Endothelial cell of umbilical vein (primary cell): Measurements from ENCODE around the gene TREH. TPM values are rescaled to one million over a fixed set of nuclear protein-coding genes. Genes with fewer than 3 reads are reported as not detected.

Experiments
- BruUV-seq: library from RNA; stranded (reverse); fragments of 400-500 nt; replicated peaks from 2 replicates; lab custom pipeline; 2021; lab: Mats Ljungman, UMichigan
- CTCF ChIA-PET: fragments of 300-600, 350-600 bp; sonication (Branson Sonifier 250); formaldehyde crosslinking; loops from one replicate; lab custom pipeline; 2021; ENCODE audit warnings: antibody characterized with exemption, inconsistent platforms; lab: Charles Lee
- POLR2A ChIA-PET: fragments of 300-600, 350-600 bp; sonication (Branson Sonifier 250); formaldehyde crosslinking; loops from one replicate; lab custom pipeline; 2021; ENCODE audit warnings: antibody characterized with exemption, inconsistent platforms; lab: Charles Lee
- DNase-seq: peaks from one replicate; pipeline ENCODE4 v3.0.0-alpha.2; 2011; ENCODE audit warnings: low read depth, low spot score
- FAIRE-seq: peaks from 2 replicates; lab custom pipeline; 2011; peaks lifted over from hg19 to GRCh38; lab: Jason Lieb, UNC
- H2AFZ ChIP-seq: 2 replicates; pipeline ENCODE4 v1.6.0; 2012; ENCODE audit warnings: low read depth, low read length, control low read depth, inconsistent platforms
- H3K27ac ChIP-seq: 2 replicates; pipeline ENCODE4 v1.5.1; 2011; ENCODE audit warnings: low read depth, mild to moderate bottlenecking, control low read depth, low read length, moderate library complexity; ENCODE audit not compliant: insufficient read depth
- H3K27me3 ChIP-seq, 2 experiments: 2 replicates each; pipeline versions ENCODE4 v1.6.0 to v1.6.1; 2011; ENCODE audit warnings: low read length in 2 of 2, mixed read lengths in 1 of 2; ENCODE audit not compliant: control insufficient read depth in 2 of 2, insufficient read depth in 2 of 2
- H3K36me3 ChIP-seq, 2 experiments: 2 replicates in 1 of 2; 3 replicates in 1 of 2; pipeline ENCODE4 v1.5.1; 2011; ENCODE audit warnings: low read length in 2 of 2, mild to moderate bottlenecking in 1 of 2, moderate library complexity in 1 of 2; ENCODE audit not compliant: control insufficient read depth in 2 of 2, insufficient read depth in 2 of 2; ENCODE audit errors: extremely low read depth in 1 of 2
- H3K4me1 ChIP-seq: 3 replicates; pipeline ENCODE4 v1.5.1; 2011; ENCODE audit warnings: mild to moderate bottlenecking, low read length; ENCODE audit not compliant: control insufficient read depth, insufficient read depth; ENCODE audit errors: extremely low read depth
- H3K4me2 ChIP-seq: 2 replicates; pipeline ENCODE4 v1.6.1; 2011; ENCODE audit warnings: low read length, control low read depth, mixed read lengths; ENCODE audit not compliant: insufficient read depth
- H3K4me3 ChIP-seq, 3 experiments: fragments of 200-600 bp in 1 of 3; sonication (generic), shearing (Covaris generic) in 1 of 3; replicated peaks in 1 of 3; 2 replicates each; pipeline ENCODE4 v1.5.1; 2011 to 2016; ENCODE audit warnings: control low read depth in 3 of 3, low read length in 3 of 3, mild to moderate bottlenecking in 2 of 3, inconsistent platforms in 1 of 3, low read depth in 1 of 3, moderate library complexity in 1 of 3; ENCODE audit not compliant: insufficient read depth in 1 of 3
- H3K79me2 ChIP-seq: 2 replicates; pipeline ENCODE4 v1.6.0; 2012; ENCODE audit warnings: low read length, inconsistent platforms; ENCODE audit not compliant: control insufficient read depth, insufficient read depth
- H3K9ac ChIP-seq: replicated peaks from 2 replicates; pipeline ENCODE3; 2011; ENCODE audit warnings: low read length, control low read depth; ENCODE audit not compliant: insufficient read depth; ENCODE audit errors: extremely low read depth
- H3K9me1 ChIP-seq: replicated peaks from 3 replicates; pipeline ENCODE4 v1.6.0; 2011; ENCODE audit warnings: mild to moderate bottlenecking, low read length; ENCODE audit not compliant: control insufficient read depth, insufficient read depth; ENCODE audit errors: extremely low read depth
- H3K9me3 ChIP-seq: replicated peaks from 2 replicates; pipeline ENCODE4 v1.5.1; 2012; ENCODE audit warnings: low read length, inconsistent platforms; ENCODE audit not compliant: control insufficient read depth, insufficient read depth
- H4K20me1 ChIP-seq: replicated peaks from 2 replicates; pipeline ENCODE3; 2011; ENCODE audit warnings: mild to moderate bottlenecking, low read length; ENCODE audit not compliant: control insufficient read depth, insufficient read depth; ENCODE audit errors: extremely low read depth
- EZH2 ChIP-seq: IDR thresholded peaks from 2 replicates; pipeline ENCODE4 v1.6.1; 2012; ENCODE audit warnings: borderline replicate concordance, low read depth, mild to moderate bottlenecking, moderate library complexity, low read length, inconsistent platforms; ENCODE audit not compliant: severe bottlenecking
- FOS ChIP-seq: IDR thresholded peaks from 2 replicates; pipeline ENCODE4 v1.6.1; 2011; ENCODE audit warnings: mild to moderate bottlenecking, low read length, moderate library complexity, borderline replicate concordance; ENCODE audit not compliant: insufficient read depth
- GATA2 ChIP-seq: IDR thresholded peaks from 2 replicates; pipeline ENCODE4 v1.7.0; 2011; ENCODE audit warnings: low read depth, mild to moderate bottlenecking, moderate library complexity, mixed read lengths, low read length; ENCODE audit not compliant: insufficient read length, insufficient read depth
- JUN ChIP-seq: IDR thresholded peaks from 2 replicates; pipeline ENCODE4 v1.6.1; 2011; ENCODE audit warnings: borderline replicate concordance, low read depth; ENCODE audit not compliant: insufficient read length, insufficient read depth
- MYC ChIP-seq: IDR thresholded peaks from one replicate; pipeline ENCODE4 v1.6.1; 2011; ENCODE audit warnings: mild to moderate bottlenecking, low read depth, low read length
- POLR2A ChIP-seq: IDR thresholded peaks from 2 replicates; pipeline ENCODE4 v1.6.1; 2012; ENCODE audit warnings: low read depth, mild to moderate bottlenecking, control low read depth, low read length
- POLR2AphosphoS5 ChIP-seq: IDR thresholded peaks from 2 replicates; pipeline ENCODE4 v1.6.1; 2012; ENCODE audit warnings: low read depth, mild to moderate bottlenecking, control low read depth, low read length, moderate library complexity; ENCODE audit not compliant: insufficient read depth
- dilution Hi-C: fragments of 300-500 bp; cut with MboI; formaldehyde crosslinking; loops from one replicate; pipeline ENCODE4 v1.15.0; 2019; ENCODE audit warnings: low sequenced_read_pairs; ENCODE audit not compliant: extremely low pct_ligation_motif_present
- intact Hi-C: fragments of 100-400 bp; cut with micrococcal nuclease; formaldehyde crosslinking; loops from one replicate; pipeline ENCODE4 v1.10.0; 2022
- polyA plus RNA-seq, 4 experiments: library from polyadenylated mRNA; depleted of rRNA in 3 of 4; stranded (reverse) in 3 of 4; unstranded in 1 of 4; fragments of >200 nt; gene quantifications; 2 replicates each; pipeline versions ENCODE4 v1.2.1 to v1.2.3, GENCODE V29; 2011 to 2012; ENCODE audit warnings: missing spikeins in 1 of 4
- total RNA-seq: library from RNA; stranded (reverse); gene quantifications from 2 replicates; pipeline ENCODE4 v1.2.3, GENCODE V29; 2021
- TF ChIP-seq, protein P1 (sequence below), 2 donors: IDR thresholded peaks; 1 replicate in 1 of 2; 2 replicates in 1 of 2; pipeline ENCODE4 v1.5.1; 2011; ENCODE audit warnings: low read length in 2 of 2, mild to moderate bottlenecking in 2 of 2, moderate library complexity in 2 of 2, control low read depth in 1 of 2, inconsistent platforms in 1 of 2, low read depth in 1 of 2; ENCODE audit not compliant: insufficient read depth in 1 of 2; ENCODE audit errors: extremely low read depth in 1 of 2
- TF ChIP-seq, protein P2 (sequence below): IDR thresholded peaks from 2 replicates; pipeline ENCODE4 v1.6.1; 2011; ENCODE audit not compliant: insufficient read depth, insufficient read length

TREH gene
- total and polyA plus RNA-seq, 2 donors (not counting 3 experiments of a cell fraction or from before 2014, with no cell fraction given) = not detected

DNA sequence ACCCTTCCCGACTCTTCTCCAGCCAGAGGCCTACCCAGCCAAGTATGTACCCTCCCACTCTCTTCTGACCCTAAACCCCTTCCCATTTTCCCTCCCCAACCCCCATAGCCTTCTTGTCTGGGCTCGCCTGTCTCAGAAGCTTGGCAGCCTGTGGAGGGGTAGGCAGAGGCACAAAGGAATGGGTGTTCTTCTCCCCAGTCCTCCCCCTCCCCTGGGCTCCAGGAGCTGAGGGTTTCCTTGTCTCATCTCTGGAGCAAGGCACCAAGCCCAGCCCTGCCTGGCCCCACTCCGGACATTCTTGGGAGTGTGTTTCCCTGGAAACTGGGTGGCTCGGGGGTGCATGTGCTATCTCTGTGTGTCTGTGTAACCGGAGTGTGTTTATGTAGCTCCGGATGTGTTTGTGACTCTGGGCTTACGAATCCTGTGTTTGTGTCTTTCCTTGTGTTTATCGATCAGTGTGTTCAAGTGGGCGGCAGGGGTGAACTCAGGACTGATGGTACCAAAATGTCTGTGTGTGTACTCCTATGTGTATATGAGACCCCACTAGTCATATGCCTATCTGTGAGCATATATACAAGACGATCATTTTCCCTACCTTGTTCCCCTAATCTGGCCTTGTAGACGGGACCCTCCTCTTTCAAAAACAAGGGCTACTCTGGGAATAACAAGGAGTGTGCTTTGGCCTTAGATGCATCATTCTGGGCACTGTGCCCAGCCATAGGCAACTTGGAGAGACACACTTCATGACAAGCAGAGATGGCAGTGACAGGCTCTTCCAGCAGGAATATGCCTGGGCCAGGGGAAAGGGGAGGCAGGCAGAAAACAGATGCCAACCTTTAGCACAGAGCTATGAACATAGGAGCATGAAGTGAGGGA is 61.1 kb downstream of the TREH start:
- BruUV-seq = no TSS peak
- H3K4me3 ChIP-seq = peak overlapping the region in 1 of 3 experiments; percentile 3
- ChIA-PET POLR2A (interaction anchor here (1.2 kb wide), 2 partner anchors 9 kb away, joined by 6 to 14 read pairs; partner anchors contain the start of gene PHLDB1), CTCF (interaction anchor here (0.6 to 8.3 kb wide), 5 partner anchors 9 to 72 kb away, joined by 3 to 138 read pairs (median 8); partner anchors contain the start of gene PHLDB1)
- dilution Hi-C loops (no loop called here), intact Hi-C loops (no loop called here)
- peak overlapping the region; percentile 69 for H3K9ac ChIP-seq
- H3K4me1 ChIP-seq = peaks cover 70% of the 10 kb centered on the region
- H2AFZ ChIP-seq = no peak overlapping the region
- H3K9me3 ChIP-seq = no peaks in the 10 kb centered on the region
- peaks cover 10 to 21% of the 10 kb centered on the region in 2 experiments for H3K36me3 ChIP-seq
- H3K4me2 ChIP-seq = peak overlapping the region; percentile 59
- TF ChIP-seq, protein P1, sequence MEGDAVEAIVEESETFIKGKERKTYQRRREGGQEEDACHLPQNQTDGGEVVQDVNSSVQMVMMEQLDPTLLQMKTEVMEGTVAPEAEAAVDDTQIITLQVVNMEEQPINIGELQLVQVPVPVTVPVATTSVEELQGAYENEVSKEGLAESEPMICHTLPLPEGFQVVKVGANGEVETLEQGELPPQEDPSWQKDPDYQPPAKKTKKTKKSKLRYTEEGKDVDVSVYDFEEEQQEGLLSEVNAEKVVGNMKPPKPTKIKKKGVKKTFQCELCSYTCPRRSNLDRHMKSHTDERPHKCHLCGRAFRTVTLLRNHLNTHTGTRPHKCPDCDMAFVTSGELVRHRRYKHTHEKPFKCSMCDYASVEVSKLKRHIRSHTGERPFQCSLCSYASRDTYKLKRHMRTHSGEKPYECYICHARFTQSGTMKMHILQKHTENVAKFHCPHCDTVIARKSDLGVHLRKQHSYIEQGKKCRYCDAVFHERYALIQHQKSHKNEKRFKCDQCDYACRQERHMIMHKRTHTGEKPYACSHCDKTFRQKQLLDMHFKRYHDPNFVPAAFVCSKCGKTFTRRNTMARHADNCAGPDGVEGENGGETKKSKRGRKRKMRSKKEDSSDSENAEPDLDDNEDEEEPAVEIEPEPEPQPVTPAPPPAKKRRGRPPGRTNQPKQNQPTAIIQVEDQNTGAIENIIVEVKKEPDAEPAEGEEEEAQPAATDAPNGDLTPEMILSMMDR (IDR thresholded peaks at IDR 0.05; ENCODE audit: extremely low read depth in 1 of 2, insufficient read depth in 1 of 2, low read depth in 1 of 2, low read length in 2 of 2) = no peak
- TF ChIP-seq FOS (peak; percentile 60), POLR2AphosphoS5 (peak; percentile 75), GATA2 (peak; percentile 77), JUN (peak; percentile 21), POLR2A (peak; percentile 57), EZH2 (no peak), MYC (peak; percentile 31)
- TF ChIP-seq, protein P2, sequence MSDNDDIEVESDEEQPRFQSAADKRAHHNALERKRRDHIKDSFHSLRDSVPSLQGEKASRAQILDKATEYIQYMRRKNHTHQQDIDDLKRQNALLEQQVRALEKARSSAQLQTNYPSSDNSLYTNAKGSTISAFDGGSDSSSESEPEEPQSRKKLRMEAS = no peak
- H3K27ac ChIP-seq = peak overlapping the region; percentile 96
- FAIRE-seq (no peak), DNase-seq (peak; percentile 81)
- no peaks in the 10 kb centered on the region for H3K9me1 ChIP-seq
- H3K79me2 ChIP-seq = peaks cover 39% of the 10 kb centered on the region
- no peaks in the 10 kb centered on the region for H3K27me3 ChIP-seq
- no peaks in the 10 kb centered on the region for H4K20me1 ChIP-seq
